NCI-H446 (cell line): ENCODE measurements around the gene DGCR8.
"Not testable (repeated sequence)": the region's sequence is repeated elsewhere in the genome, so short reads cannot be mapped to it uniquely, and the experiment has no call there.

Source experiments
- DNase-seq, 2 experiments: peaks; one replicate each; lab custom pipeline; 2025; lab: John Stamatoyannopoulos, UW

DGCR8 gene

DNA sequence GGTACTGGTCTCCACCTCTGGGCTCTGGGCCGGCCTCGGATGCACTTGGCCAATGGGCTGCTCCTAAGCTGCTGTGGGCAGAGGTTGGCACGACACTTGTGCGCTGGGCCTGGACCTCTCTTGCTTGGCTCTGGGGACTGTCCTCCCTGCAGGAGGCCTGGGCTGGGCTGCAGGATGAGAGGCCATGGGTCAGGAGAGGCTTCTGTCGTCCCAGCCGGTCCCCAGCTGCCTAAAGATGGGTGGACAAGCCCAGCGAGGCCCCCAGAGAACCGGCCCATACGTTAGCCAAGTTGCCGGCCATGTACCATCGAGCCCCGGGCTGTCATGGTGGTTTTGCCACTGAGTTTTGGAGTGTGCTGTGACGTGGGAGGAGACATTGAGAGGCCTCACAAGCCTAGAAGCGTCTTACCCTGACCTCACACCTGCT is 72.4 kb downstream of the DGCR8 start:
- DNase-seq, result no peak

DNA sequence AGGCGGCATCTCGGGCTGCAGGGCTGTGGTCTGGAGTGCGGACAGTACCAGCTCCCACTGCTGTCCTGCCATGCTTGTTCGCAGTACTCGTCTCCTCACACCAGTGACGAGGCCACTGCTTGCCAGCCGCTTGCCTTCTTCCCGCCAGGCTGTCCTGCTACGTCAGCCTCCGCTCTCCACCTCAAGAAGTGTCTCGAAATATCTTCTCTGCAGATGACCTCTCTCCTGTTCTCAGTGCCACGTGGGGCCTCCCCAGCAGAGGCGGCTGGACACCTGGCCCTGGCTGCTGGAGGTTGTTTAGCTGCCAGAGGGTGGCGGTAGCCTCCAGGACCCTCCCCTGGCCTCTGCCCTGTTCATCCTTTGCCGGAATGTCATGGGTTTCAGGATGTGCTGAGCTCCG is 73.9 kb downstream of the DGCR8 start:
- DNase-seq, result no peak

GRCh38 chr22:20154602-20155187 is 74.7 kb downstream of the DGCR8 start:
- DNase-seq, result no peak

GRCh38 chr22:20155330-20156041 is 75.4 kb downstream of the DGCR8 start:
- DNase-seq, result peak in 1 of 2 experiments; percentile 64

DNA sequence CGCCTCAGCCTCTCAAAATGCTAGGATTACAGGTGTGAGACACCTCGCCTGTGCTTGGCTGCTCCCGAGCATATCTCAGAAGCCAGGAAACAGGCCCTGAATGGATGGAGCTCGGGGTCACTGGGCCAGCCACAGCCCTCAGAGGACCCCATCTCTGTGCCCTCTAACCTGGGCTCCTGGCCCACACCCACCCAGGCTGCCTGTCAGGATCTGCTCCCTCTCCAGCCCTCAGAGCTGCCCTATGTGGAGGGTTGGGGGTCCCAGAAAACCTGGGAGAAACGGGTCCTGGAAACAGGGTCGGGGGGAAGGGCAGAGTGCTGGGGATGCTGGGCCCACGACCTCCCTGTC is 76.0 kb downstream of the DGCR8 start:
- no peak for DNase-seq

GRCh38 chr22:20156611-20157429 is 76.8 kb downstream of the DGCR8 start:
- peak; percentile 60 to 87 for DNase-seq

- no peak for DNase-seq
Observed at GRCh38 chr22:20157430-20158183, 77.6 kb downstream of the DGCR8 start.

- no peak for DNase-seq
Observed at GRCh38 chr22:20158391-20159036, 78.5 kb downstream of the DGCR8 start.

DNA sequence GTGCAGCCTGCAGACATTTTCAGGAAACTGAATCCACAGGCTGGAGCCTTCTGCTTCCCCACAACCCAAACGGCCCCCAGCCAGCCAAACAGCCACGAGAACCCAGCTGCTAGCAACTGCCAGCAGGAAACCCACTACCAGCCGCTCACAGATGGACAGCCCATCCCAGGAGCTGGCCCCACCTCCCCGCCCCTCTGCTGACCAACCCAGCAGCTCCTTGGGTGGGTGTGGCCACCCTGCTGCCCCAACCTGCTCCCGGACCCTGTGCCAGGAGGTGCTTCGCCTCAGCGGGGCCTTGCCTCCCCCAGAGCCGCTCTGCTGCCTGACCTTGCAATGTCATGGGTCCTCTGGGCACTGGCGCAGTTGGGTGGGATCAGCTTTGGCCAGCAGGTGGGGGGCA is 79.0 kb downstream of the DGCR8 start:
- no peak for DNase-seq

GRCh38 chr22:20159531-20159930 is 79.5 kb downstream of the DGCR8 start:
- DNase-seq, result not testable (repeated sequence)

- DNase-seq, result no peak
Observed at GRCh38 chr22:20160041-20160440, 80.0 kb downstream of the DGCR8 start.
